HFF-Myc (cell line): ENCODE measurements around the gene HTR2B.
"Not testable (repeated sequence)": the region's sequence is repeated elsewhere in the genome, so short reads cannot be mapped to it uniquely, and the experiment has no call there.

Experiments used
- DNase-seq: peaks from one replicate; pipeline ENCODE4 v3.0.0-alpha.2; 2011; ENCODE audit warnings: low read depth; ENCODE audit errors: extremely low read depth
- H3K4me3 ChIP-seq: replicated peaks from 2 replicates; pipeline ENCODE4 v1.5.1; 2011; ENCODE audit warnings: low read depth, mild to moderate bottlenecking, control low read depth, low read length
- TF ChIP-seq, protein P1 (sequence below): IDR thresholded peaks from 2 replicates; pipeline ENCODE4 v1.5.1; 2012; ENCODE audit warnings: mild to moderate bottlenecking, low read depth, low read length, control low read depth; ENCODE audit errors: missing control alignments

Gene HTR2B

DNA sequence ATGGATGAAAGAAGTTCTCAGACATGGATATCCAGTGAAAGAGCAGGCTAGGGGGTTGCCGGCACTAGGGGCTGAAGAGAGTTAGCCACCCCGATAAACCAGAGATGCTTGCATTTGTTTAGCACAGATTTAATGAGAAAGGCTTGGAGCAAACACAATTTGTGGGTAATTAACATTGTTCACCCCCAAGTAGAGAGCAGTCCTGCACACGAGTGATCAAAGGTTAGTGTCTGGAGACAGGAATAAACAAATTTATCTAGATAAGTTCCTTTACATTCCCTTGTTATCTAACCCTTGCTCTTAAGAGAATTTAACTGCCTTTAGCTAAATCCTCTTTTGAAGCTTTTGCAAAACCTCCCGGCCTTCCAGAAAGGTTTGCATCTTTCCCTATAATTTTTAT is 23.9 kb downstream of the HTR2B start:
- DNase-seq, result no peak
- no peak overlapping the region for H3K4me3 ChIP-seq
- TF ChIP-seq, protein P1, sequence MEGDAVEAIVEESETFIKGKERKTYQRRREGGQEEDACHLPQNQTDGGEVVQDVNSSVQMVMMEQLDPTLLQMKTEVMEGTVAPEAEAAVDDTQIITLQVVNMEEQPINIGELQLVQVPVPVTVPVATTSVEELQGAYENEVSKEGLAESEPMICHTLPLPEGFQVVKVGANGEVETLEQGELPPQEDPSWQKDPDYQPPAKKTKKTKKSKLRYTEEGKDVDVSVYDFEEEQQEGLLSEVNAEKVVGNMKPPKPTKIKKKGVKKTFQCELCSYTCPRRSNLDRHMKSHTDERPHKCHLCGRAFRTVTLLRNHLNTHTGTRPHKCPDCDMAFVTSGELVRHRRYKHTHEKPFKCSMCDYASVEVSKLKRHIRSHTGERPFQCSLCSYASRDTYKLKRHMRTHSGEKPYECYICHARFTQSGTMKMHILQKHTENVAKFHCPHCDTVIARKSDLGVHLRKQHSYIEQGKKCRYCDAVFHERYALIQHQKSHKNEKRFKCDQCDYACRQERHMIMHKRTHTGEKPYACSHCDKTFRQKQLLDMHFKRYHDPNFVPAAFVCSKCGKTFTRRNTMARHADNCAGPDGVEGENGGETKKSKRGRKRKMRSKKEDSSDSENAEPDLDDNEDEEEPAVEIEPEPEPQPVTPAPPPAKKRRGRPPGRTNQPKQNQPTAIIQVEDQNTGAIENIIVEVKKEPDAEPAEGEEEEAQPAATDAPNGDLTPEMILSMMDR, result no peak

DNA sequence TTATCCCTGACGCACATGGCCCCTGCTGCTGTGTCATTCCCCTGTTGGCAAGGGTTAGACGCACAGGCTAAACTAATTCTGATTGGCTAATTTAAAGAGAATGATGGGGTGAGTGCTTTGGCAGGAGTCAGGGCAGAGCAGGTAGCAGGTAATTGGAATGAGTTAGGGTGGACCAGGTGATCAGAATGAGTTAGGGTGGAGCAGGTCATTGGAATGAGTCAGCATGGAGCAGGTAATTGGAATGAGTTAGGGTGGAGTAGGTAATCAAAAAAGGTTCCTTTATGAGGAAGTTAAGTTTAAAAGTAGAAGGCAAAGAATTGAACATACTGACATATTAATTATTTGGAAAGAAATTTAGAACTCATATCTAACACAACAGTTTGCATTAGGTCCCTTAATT is 24.5 kb downstream of the HTR2B start:
- not testable (repeated sequence) for H3K4me3 ChIP-seq

DNA sequence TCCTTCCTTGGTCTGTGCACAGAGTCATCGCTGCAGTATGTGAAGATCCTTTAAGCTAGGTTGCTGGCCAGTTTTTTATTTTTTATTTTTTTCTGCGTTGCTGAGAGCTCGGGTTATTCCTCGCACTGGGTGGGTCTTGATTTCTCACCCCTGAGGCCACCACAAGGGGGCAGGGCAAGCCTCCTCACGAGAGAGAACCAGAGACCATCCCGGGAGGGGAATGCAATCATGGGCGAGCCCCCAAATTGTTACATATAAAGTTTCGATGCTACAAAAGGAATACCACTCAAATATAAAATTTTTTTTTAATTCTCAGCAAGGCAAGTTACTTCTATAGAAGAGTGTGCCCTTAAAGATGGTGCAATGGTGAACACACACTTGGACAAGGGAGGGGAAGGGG is 24.9 kb downstream of the HTR2B start:
- TF ChIP-seq, protein P1, result peak; percentile 55
- DNase-seq, result no peak
- no peak overlapping the region for H3K4me3 ChIP-seq

More for the DNA sequence above, 24.5 kb downstream of the HTR2B start:
- not testable (repeated sequence) for DNase-seq

DNA sequence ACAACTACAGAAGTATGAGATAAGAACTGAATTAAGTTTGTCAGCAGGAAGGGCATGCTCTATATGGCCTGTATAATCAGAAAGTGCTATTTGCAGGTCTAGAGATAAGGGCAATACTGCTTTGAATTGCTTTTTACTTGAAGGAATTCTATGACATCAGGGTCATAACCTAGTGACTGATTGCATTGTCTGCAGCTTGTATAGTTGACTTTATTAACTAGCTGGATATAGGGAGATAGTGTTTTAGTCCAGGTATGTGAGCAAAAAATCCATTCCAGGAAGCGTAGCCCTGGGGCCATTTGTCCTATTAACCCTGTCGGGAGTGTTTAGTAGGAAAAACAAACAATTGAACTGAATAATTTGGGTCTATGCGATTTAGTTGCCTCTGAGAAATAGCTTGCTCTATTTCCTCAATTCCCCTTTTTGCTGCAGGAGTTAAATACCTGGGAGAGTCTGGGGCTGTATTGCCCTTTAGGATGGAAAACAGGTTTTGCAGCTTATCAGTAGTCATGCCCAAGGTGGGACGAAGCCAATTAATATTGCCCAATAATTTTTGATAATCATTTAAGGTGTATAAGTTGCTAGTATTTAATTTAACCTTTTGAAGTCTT is 30.0 kb downstream of the HTR2B start:
- TF ChIP-seq, protein P1, result no peak
- no peak for DNase-seq
- H3K4me3 ChIP-seq, result no peak overlapping the region

DNA sequence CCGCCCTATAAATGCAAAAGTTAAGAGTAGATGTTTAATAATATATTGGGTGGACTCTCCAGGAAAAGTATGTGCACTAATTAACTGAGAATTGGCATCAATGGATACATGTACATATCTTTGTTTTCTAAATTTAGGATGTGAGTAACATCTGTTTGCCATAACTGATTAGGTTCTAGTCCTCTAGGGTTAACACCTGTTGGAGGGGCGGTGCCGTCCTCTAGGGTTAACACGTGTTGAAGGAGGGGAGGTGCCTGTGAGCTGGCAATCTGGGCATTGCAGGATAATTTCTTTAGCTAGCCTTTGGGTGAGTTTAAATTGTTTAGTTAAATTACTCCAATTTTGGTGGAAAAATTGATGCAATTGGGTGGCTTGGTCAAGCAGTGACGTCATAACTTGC is 30.9 kb downstream of the HTR2B start:
- TF ChIP-seq, protein P1, result no peak
- DNase-seq, result no peak
- no peak overlapping the region for H3K4me3 ChIP-seq

DNA sequence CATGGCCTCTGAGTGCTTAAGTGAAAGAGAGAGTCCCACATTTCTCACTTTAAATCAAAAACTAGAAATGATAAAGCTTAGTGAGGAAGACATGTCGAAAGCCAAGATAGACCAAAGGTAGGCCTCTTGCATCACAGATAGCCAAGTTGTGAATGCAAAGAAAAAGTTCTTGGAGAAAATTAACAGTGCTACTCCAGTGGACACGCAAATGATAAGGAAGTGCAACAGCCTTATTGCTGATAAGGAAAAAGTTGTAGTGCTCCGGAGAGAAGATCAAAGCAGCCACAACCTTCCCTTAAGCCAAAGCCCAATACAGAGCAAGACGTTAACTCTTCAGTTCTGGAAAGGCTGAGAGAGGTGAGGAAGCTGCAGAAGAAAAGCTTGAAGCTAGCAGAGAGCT is 36.1 kb downstream of the HTR2B start:
- TF ChIP-seq, protein P1, result no peak
- no peak overlapping the region for H3K4me3 ChIP-seq
- no peak for DNase-seq

DNA sequence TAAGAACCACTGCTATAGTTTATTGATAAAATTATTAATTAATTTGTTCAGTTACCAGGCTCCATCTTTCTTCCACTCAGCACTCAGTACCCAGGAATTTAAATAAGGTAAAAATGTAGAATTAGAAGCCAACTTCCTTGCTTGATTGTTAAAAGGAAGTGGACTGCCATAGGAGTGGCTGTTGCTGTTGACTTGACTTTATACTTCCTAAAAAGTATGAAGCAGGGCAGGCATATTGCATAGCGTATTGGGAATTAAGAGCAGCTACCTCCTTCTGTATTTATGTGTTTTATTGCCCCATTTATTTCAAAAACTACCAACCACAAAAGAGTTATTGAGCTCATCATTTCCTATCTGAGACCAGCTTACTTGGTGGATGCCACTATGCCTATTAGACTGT is 40.3 kb downstream of the HTR2B start:
- TF ChIP-seq, protein P1, result no peak
- no peak overlapping the region for H3K4me3 ChIP-seq
- no peak for DNase-seq
